Stimulated activated CD8-positive, alpha-beta memory T cell treated with anti-CD3 and anti-CD28 coated beads, Interleukin-4, amount 100 ng/mL, for 48 hours (primary cell): ENCODE results near the gene PEMT.

Experiments used
- DNase-seq: peaks from one replicate; pipeline ENCODE4 v3.0.0-alpha.2; 2020

PEMT gene

GRCh38 chr17:17603895-17604225 lies 12.4 kb upstream of the PEMT start:
- no peak for DNase-seq

- DNase-seq: no peak
Observed at GRCh38 chr17:17603178-17603894, 11.8 kb upstream of the PEMT start.

GRCh38 chr17:17599965-17600364 lies 8.5 kb upstream of the PEMT start:
- no peak for DNase-seq

DNA sequence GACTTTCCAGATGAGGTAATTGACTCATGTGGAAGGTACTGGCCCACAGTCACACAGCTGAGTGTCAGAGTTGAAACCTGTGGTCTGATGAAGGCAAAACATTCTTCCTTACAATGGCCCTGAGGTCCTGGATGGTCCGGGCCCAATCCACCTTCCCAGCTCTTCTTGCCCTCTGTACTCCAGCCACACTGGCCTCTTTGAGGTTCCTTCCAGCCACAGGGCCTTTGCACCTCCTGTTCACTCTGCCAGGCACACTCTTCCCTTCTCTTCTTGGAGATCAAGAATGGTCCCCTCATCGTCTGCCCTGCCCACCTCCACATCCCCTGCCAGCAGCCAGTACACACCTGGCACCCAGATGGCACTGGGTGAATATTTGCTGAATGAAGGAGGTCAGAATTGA lies 6.5 kb upstream of the PEMT start:
- no peak for DNase-seq

- DNase-seq: no peak
Observed at GRCh38 chr17:17595755-17596154, 4.2 kb upstream of the PEMT start.

DNA sequence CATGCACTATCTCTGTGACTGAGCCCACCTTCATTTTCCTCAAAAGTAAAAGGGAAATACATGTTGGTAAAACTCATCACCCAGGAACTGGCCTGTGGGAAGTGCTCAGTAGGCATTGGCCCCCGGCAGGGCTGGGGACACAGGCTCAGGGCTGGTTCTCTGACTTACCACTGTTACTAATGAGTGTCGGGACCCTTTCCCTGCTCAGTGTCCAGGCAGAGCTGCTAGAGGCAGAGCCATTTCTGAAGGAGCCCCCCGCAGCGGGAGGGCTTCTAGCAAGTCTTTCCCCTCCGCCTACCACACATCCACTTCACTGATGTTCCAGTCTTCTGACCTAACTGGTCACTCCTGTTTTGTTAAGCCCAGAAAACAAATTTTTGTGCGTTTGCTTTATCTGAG lies 1.7 kb upstream of the PEMT start:
- DNase-seq: no peak

GRCh38 chr17:17590883-17591354 lies 589 bp downstream of the PEMT start:
- DNase-seq: no peak

DNA sequence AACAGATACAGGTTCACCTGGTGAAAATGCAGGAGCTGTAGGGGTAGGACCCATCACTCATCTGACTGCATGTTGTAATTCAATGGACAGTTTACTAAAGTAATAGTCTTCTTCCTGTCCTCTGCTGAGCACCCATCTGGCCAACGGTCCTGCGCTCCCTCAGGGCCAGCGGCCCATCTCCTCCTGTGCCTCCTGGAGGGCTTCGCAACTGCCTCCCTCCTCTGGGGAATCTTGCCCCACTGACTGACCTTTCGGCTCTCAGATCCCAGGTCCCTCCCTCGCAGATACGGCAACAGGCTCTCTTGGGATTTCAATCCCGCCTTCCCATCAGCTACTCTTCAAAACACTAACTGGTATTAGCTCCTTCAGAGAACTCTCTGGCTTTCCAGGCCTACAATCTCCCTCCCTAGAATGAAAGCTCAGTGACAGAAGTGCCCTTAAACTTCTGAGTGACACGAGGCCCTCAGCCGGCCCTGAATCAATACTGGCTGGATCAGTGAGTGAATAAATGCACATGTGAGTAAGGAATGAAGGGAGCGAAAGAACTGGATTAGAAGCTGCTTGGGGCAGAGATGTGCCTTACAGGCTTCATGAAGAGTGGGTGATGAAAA lies 1.3 kb downstream of the PEMT start:
- DNase-seq: no peak

DNA sequence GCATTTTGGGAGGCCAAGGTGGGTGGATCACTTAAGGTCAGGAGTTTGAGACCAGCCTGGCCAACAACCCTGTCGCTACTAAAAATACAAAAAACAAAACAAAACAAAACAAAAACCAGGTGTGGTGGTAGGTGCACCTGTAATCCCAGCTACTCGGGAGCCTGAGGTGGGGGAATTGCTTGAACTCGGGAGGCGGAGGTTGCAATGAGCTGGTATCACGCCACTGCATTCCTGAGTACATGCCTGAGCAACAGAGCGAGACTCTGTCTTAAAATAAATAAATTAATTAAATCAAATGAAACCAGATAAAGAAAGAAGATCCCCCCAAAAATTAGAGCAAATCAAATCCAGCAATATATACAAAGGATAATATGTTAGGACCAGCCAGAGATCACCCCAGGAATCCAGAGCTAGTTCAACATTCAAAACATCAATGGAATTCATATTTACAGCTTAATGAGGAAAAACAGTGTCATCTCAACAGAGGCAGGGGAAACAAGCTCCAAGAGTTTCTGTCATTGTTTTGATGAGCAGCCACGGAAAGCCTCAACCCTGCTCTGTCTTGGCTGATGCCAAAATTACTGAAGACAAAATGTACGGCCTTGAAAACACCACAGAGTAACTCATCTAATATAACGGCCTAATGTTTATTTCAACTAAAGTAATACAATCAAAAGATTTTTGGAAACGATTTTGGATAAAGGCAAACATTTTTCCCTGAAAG lies 3.7 kb downstream of the PEMT start:
- DNase-seq: no peak

DNA sequence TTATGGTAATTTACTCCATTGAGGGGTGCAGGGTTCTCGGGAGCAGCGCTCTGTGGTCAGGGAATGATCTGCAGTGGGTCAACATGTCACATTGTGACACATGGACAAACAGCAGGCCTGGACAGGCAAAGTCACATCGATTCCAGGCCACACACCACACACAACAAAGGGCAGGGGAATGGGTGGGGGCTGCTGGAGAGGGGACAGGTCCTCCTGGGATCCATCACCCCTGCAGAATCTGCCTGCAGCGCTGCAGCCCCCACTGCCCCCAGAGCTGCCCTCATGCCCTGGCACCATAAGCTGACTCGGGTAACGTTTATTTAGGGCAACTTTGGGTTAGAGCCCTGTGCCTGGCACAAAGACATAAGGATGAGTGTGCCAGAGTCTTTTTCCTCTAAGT lies 9.1 kb downstream of the PEMT start:
- DNase-seq: no peak

GRCh38 chr17:17581509-17581908 lies 10.0 kb downstream of the PEMT start:
- no peak for DNase-seq

DNA sequence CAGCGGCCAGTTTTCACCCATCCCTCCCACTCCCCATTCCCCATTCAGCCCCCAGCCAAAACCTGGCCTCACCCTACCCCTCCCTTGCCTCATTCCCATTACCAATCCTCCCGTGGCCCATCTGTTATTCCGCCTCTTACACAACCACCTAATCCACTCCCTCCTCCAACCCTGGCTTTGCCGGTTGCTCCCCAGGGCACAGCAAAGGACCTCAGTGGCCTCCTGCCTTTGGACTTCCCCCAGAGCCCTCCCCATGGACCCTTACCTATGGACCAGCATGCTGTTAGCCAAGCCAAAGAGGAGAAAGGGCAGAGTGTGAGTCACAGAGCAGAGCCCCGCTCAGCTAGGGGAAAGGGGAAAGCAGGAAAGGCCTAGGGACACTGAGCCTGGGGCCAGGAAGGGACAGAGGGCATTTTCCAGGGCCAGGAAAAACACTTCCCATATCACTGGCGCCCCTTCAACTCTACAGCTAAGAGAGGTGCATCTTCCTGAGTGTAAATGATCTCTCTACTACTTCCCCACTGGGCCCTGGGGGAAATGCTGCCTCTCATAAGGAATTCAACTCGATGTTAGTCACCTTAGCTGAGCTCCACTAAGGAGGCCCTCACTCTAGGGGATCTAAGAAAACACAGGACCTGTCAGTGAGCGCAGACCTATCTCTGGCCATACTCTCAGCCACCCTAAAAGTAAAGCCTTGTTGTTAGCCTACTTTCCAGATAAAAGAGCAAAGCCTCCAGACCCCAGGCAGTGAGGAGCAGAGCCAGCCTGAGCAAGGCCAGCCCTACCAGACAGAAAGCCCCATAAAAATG lies 10.6 kb downstream of the PEMT start:
- no peak for DNase-seq

GRCh38 chr17:17579691-17580090 lies 11.8 kb downstream of the PEMT start:
- no peak for DNase-seq

DNA sequence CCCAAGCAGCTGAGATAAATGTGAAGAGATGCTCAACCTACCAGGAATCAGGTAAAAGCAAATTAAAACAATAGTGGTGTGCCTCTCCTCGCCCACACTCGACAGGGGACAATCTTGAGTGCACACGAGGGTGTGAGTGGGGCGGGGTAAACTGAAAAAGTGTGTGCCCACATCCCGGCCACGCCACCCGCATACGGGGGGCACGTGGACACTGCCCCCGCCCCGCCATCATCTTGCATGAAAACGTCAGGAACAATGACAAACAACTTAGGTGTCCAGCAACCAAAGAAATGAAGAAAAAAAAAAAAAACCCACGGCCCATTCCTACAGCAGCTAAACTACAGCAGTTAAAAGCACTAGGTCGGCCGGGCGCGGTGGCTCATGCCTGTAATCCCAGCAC lies 14.1 kb downstream of the PEMT start:
- DNase-seq: no peak

DNA sequence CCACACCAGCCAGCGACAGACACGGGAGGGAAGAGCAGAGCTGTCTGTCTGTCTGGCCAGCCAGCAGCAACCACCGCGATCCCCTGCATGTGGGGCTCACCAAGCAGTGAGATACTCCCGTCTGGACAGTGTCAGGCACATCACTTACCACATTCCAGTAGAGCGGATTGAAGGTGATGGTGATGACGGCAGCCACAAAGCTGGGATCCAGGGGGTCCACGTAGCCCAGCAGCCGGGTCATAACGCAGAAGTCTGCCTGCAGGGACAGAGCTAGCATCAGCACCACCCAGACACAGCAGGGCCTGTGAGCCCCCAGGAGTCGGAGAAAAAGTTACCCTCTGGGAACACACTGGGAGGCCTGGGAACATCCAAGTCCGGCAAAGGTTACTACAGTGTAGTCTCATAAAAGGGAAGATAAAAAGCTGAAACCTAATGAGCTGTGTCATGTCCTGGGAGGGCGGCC lies 14.7 kb downstream of the PEMT start:
- DNase-seq: no peak

DNA sequence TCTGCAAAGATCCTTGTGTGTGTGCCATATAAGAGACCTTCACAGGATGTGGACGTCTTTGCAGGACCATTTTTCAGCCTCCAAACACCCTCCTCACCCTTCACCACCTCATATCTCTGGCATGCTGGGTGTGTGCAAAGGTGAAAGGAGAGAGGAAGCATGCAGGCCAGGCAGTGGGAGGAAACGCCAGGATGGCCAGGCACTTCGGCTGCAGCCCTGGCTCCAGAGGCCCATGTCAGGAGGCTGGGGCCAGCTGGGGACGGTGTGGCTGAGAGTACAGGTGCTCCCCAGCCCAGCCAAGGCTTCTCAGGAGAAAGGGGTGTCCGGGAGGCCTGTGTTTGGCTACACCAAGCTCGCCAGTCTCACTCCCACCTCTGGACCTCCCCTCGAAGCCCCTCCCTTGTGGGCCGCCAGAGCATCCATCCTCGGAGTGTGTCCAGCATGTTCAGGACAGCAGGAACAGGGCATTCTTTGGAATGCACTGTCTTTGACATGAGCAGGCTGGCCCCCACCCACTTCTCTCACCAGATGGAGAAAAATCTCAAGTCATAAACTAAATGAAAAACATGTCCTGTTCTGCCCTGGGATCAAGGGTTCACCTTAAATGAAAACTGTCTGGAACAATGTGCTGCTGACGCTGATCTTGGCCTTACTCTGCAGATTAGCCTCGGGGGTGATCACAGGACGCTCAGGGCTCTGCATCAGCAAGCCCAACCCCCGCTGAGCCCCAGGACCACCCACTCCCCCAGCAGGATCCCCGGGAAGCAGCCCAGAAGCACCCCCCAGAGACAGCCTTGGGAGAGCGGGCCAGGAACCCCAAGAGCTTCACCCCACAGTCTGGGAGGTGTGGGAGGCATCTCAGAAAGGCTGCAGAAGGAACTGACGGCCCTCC lies 15.9 kb downstream of the PEMT start:
- no peak for DNase-seq

DNA sequence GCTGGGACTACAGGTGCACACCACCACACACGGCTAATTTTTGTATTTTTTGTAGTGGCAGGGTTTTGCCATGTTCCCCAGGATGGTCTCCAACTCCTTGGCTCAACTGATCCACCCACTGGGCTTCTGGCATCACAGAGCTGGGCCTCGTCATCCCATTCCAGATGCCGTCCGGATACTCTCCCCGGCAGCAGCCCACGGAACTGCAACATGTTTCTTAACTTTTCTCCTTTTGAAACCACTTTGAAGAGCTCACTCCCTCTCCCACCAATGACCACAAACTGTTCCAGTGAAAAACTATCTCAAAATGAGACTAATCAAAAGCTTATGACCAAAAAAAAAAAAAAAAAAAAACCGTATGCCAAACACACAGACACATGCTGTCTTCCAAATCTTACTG lies 17.6 kb downstream of the PEMT start:
- no peak for DNase-seq

GRCh38 chr17:17572010-17572785 lies 19.3 kb downstream of the PEMT start:
- DNase-seq: no peak

- DNase-seq: no peak
Observed at GRCh38 chr17:17570798-17571716, 20.5 kb downstream of the PEMT start.

DNA sequence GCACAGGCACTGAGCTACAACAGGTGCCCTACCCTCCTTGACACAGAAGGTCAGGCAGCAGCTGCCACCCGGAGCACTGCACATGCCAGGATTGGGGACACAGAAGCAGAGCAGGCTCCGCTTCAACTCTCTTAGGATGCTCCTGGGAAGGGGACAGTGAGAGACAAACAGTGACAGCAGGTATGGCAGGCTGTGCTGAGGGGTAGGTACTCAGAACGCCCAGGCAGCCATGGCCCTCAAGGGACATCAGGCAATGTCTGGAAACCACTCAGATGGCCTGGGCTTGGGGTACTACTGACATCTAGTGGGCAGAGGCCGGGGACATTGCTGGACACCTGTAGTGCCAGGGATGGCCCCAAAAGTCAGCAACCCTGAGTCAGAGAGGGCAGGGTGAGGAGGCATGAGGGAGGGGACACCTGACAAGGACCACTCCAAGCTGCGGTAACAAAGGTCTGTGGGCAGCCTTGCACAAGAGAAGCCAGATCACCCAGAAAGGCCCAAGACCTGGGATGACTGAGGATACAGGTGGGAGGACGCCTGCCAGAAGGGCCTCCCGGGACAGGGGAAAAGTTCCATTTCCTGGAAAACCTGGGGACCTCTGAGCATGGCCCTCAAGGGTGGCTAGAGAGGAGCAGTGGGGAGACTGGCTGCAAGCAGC lies 21.2 kb downstream of the PEMT start:
- DNase-seq: no peak
